Osteoblast (primary cell): ENCODE measurements around the gene AFMID. TPM values are rescaled to one million over a fixed set of nuclear protein-coding genes. Genes with fewer than 3 reads are reported as not detected.
A peak's percentile ranks its signal among the peaks of the same experiment; 100 is the strongest.

Source experiments
- DNase-seq: peaks from one replicate; pipeline ENCODE4 v3.0.0; 2011; ENCODE audit warnings: low spot score, mixed read lengths; ENCODE audit not compliant: insufficient read length; ENCODE audit errors: missing footprints
- H2AFZ ChIP-seq: 2 replicates; pipeline ENCODE4 v1.6.0; 2011; ENCODE audit warnings: mild to moderate bottlenecking, low read length
- H3K27ac ChIP-seq: 2 replicates; pipeline ENCODE4 v1.5.1; 2011; ENCODE audit warnings: mild to moderate bottlenecking, low read depth, low read length, moderate library complexity
- H3K27me3 ChIP-seq: 2 replicates; pipeline ENCODE4 v1.6.0; 2012; ENCODE audit warnings: mild to moderate bottlenecking, control low read depth, inconsistent platforms, low read length, moderate library complexity; ENCODE audit not compliant: insufficient read depth
- H3K36me3 ChIP-seq: 2 replicates; pipeline ENCODE4 v1.5.1; 2011; ENCODE audit warnings: mild to moderate bottlenecking, low read length, control low read depth, moderate library complexity; ENCODE audit not compliant: insufficient read depth
- H3K4me1 ChIP-seq: 2 replicates; pipeline ENCODE4 v1.5.1; 2011; ENCODE audit warnings: mild to moderate bottlenecking, low read length, control low read depth, moderate library complexity; ENCODE audit not compliant: insufficient read depth
- H3K4me2 ChIP-seq: 2 replicates; pipeline ENCODE4 v1.6.0; 2011; ENCODE audit warnings: mild to moderate bottlenecking, low read length; ENCODE audit not compliant: insufficient read depth
- H3K4me3 ChIP-seq: fragments of 200-600 bp; sonication (generic); 3 replicates; pipeline ENCODE4 v1.5.1; 2012; ENCODE audit warnings: mild to moderate bottlenecking, low read length, inconsistent platforms; ENCODE audit not compliant: insufficient read depth
- H3K79me2 ChIP-seq: 2 replicates; pipeline ENCODE4 v1.6.0; 2012; ENCODE audit warnings: mild to moderate bottlenecking, low read length, control low read depth, inconsistent platforms; ENCODE audit not compliant: insufficient read depth
- H3K9me3 ChIP-seq: 2 replicates; pipeline ENCODE4 v1.5.1; 2011; ENCODE audit warnings: low read depth, low read length, control low read depth
- H4K20me1 ChIP-seq: 2 replicates; pipeline ENCODE4 v1.6.0; 2012; ENCODE audit warnings: mild to moderate bottlenecking, low read length, control low read depth; ENCODE audit not compliant: insufficient read depth
- total RNA-seq: library from RNA; depleted of rRNA; stranded (reverse); fragments of >200 nt; gene quantifications from 2 replicates; pipeline ENCODE4 v1.2.3, GENCODE V29; 2012
- TF ChIP-seq, protein P1 (sequence below): IDR thresholded peaks from 2 replicates; pipeline ENCODE4 v1.5.1; 2011; ENCODE audit warnings: mild to moderate bottlenecking, low read depth, low read length, moderate library complexity; ENCODE audit errors: extremely low read depth

The AFMID gene
- total RNA-seq, 1 donor, result 23.2 TPM

- Histone ChIP-seq H3K4me3 (no peak overlapping the region), H3K4me2 (no peak overlapping the region), H3K36me3 (peaks cover 24% of the 10 kb centered on the region), H2AFZ (no peak overlapping the region), H3K79me2 (no peaks in the 10 kb centered on the region), H4K20me1 (no peaks in the 10 kb centered on the region), H3K27me3 (peaks cover 12% of the 10 kb centered on the region), H3K27ac (no peak overlapping the region), H3K4me1 (no peaks in the 10 kb centered on the region), H3K9me3 (no peaks in the 10 kb centered on the region)
- TF ChIP-seq, protein P1, sequence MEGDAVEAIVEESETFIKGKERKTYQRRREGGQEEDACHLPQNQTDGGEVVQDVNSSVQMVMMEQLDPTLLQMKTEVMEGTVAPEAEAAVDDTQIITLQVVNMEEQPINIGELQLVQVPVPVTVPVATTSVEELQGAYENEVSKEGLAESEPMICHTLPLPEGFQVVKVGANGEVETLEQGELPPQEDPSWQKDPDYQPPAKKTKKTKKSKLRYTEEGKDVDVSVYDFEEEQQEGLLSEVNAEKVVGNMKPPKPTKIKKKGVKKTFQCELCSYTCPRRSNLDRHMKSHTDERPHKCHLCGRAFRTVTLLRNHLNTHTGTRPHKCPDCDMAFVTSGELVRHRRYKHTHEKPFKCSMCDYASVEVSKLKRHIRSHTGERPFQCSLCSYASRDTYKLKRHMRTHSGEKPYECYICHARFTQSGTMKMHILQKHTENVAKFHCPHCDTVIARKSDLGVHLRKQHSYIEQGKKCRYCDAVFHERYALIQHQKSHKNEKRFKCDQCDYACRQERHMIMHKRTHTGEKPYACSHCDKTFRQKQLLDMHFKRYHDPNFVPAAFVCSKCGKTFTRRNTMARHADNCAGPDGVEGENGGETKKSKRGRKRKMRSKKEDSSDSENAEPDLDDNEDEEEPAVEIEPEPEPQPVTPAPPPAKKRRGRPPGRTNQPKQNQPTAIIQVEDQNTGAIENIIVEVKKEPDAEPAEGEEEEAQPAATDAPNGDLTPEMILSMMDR, result no peak
- peak; percentile 78 for DNase-seq
Measured at GRCh38 chr17:78226055-78226758, 39.0 kb downstream of the AFMID start.

DNA sequence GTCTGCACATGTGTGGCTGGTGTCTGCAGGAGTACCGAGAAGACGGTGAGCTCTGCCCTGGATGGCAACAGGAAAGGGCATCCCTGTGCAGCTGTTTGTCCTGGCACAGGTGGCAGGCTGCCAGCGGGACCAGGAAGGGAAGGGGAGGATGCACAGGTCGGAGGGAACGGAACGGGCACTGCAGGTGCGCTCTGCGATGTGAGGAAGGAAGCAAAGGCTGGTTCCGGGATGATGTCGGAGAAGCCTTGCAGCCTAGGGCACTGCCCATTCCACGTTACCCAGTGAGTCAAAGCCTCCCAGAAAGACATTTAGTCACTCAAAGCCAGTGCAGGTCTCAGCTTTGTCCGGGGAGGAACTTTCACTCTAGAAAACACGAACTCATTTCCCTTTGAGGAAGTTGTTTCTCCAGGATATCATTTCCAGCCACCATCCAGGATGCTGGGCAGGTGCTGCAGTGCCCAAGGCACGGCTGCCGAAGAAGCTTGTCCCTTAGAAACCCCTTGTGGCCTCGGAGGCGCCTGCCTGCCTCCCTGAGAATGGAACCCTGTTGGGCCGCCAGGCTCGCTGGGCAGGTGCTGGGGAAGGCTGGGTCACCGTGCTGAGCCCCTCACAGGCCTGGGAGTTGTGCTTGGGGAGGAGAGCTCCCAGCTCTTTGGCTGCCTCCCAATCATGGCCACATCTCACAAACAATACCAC is 39.7 kb downstream of the AFMID start:
- H4K20me1 ChIP-seq, result no peaks in the 10 kb centered on the region
- TF ChIP-seq, protein P1, result no peak
- no peaks in the 10 kb centered on the region for H3K4me1 ChIP-seq
- DNase-seq, result peak; percentile 81
- peaks cover 20% of the 10 kb centered on the region for H3K36me3 ChIP-seq
- no peaks in the 10 kb centered on the region for H3K79me2 ChIP-seq
- no peak overlapping the region for H3K27ac ChIP-seq
- H3K9me3 ChIP-seq, result no peaks in the 10 kb centered on the region
- peak overlapping the region; percentile 28 for H3K4me2 ChIP-seq
- no peak overlapping the region for H3K4me3 ChIP-seq
- no peak overlapping the region for H2AFZ ChIP-seq
- peaks cover 17% of the 10 kb centered on the region for H3K27me3 ChIP-seq

DNA sequence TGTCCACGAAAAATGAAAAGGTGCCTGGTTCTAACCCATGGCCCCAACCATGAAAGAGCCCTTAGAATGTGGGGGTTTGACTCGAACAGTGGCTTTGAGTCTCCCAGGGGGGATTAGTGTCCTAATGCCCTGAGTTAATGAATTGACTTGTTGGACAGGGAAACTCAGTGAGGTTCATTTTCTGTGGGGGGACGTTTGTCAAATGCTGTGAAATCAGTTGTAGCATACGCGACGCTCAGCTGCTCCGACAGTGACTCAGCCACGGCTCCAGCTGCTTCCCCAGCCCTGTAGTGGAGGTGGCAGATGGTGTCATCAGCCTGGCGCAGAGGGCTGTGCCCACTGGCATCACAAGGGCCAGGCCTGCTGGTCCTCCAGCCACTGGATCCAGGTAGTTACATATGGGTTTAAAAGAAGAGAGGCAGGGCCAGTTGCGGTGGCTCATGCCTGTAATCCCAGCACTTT is 40.3 kb downstream of the AFMID start:
- Histone ChIP-seq H3K4me2 (no peak overlapping the region), H3K4me3 (no peak overlapping the region), H3K79me2 (no peaks in the 10 kb centered on the region), H3K4me1 (no peaks in the 10 kb centered on the region), H3K9me3 (no peaks in the 10 kb centered on the region), H3K27me3 (peaks cover 21% of the 10 kb centered on the region), H3K36me3 (peaks cover 20% of the 10 kb centered on the region), H2AFZ (no peak overlapping the region), H4K20me1 (no peaks in the 10 kb centered on the region), H3K27ac (no peak overlapping the region)
- peak; percentile 62 for DNase-seq
- TF ChIP-seq, protein P1, result no peak

GRCh38 chr17:78228176-78228575 is 41.0 kb downstream of the AFMID start:
- Histone ChIP-seq H3K9me3 (no peaks in the 10 kb centered on the region), H3K27ac (no peak overlapping the region), H3K4me1 (no peaks in the 10 kb centered on the region), H3K79me2 (no peaks in the 10 kb centered on the region), H3K27me3 (peaks cover 28% of the 10 kb centered on the region), H3K4me2 (no peak overlapping the region), H3K36me3 (peaks cover 14% of the 10 kb centered on the region), H4K20me1 (no peaks in the 10 kb centered on the region), H3K4me3 (no peak overlapping the region), H2AFZ (no peak overlapping the region)
- TF ChIP-seq, protein P1, result no peak
- no peak for DNase-seq
